GM18873 (cell line): ENCODE data around the gene IQCF6.
"Not testable (repeated sequence)": the region's sequence is repeated elsewhere in the genome, so short reads cannot be mapped to it uniquely, and the experiment has no call there.

Experiments used
- ATAC-seq: cut with Tn5 transposase; IDR thresholded peaks from one replicate; pipeline ENCODE4 v1.9.1; 2021; ENCODE audit warnings: mild to moderate bottlenecking, moderate library complexity, moderate number of reproducible peaks; ENCODE audit not compliant: unreplicated experiment, low FRiP score

IQCF6 gene

DNA sequence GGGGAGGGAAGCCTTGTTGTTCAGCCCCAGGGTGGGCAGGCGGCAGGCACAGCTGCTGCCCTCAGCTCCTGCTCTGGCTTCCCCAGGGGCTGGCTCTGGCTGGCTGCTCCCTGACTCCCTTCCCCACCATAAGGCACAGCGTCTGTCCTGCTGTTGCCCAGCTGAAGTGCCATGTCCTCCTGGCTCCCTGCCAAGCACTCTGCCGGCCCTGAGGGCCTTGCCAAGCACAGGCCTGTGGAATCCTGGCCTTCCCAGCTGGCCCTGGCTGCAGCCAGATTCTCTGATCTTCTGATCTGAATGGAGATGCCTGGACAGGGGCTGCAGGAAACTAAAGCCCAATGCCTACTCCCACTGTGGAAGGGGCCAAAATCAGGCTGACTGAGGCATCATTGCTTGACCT, 1.1 kb downstream of the IQCF6 start:
- no peak for ATAC-seq

DNA sequence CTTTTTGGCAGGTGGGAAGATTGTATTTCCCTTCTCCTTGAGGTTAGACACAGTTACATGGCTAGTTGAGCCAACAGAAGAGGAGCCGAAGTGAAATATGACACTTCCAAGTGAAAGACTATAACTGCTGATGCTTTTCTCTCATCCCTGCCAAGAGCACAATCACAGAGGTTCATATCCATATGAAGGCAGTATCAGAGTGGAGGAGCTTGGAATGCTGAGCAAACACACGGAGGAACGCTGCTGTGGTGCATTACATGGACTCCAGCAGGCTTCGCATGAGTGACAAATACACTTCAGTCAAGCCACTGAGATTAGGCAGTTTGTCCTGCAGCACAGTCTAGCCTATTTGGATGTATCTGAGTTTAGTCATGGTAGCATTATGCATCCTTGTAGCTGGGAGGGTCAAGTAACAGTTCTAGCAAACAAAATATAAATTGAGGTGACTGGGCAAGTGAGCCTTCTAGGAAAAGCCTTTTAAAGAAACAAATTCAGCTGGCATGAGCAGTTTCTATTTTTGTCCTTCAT, 5.4 kb downstream of the IQCF6 start:
- no peak for ATAC-seq

DNA sequence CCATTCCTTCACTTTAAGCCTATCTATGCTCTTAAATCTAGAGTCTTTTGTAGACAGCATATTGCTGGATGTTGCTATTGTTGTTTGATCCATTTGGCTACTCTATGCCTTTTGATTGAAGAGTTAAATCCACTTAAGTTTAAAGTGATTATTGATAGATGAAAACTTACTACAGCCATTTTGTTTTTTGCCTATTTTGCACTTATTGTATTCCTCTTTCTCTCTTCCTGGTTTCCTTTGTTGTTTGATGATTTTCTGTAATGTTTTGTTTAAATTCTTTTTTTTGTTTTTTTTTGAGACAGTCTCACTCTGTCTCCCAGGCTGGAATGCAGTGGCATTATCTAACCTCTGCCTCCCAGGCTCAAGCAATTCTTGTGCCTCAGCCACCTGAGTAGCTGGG, 19.8 kb downstream of the IQCF6 start:
- no peak for ATAC-seq

DNA sequence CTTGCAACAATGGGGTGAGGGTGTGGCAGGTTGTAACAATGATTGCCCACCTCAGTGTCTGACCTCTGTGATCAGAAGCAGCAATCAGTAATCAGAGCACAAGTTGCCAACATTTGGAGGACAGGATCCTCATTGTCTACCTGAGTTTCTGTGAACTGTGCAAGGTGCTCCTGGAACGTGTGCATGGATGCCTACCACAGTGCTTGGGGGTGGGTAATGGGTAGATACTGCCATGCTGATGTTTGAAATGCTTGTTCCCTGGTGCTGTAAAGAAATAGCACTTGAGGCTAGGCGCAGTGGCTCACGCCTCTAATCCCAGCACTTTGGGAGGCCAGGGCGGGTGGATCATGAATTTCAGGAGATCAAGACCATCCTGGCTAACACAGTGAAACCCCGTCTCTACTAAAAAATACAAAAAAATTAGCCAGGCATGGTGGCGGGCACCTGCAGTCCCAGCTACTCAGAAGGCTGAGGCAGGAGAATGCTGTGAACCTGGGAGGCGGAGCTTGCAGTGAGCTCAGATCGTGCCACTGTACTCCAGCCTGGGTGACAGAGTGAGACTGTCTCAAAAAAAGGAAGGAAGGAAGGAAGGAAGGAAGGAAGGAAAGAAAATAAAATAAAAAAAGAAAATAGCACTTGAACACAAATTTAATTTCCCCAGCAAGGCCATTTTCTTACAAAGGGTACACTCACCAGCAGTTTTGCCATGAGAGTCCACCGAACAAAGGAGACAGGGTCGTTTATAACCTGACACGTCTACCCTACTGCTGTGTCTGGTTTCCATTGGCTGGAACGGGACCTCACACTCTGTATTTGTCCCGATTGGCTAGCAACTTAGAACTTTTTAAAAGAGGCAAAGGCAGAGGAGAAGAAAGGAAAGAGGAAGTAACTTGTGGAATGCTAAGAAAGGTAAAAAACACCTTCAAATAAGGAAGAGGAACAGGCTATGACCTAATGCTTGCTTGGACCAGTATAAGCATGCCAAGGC, 25.0 kb downstream of the IQCF6 start:
- not testable (repeated sequence) for ATAC-seq

DNA sequence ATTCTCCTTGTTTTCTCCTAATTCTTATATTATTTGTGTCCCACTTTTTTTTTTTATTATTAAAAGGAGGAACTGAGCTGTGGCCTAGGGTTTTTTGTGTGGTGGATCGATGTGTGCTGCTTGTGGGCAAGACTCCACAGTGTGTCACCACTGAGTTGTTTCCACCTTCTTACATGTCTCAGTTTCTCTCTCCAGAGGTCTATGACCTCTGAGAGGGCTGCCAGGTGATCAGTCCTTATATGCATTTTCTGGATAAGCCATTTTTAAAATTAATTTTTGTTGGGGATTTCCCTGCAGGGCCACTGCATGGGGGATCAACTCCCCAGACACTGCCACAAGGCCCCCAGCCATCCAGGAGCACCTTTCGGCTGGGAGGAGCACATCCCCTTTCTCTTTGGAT, 27.8 kb downstream of the IQCF6 start:
- ATAC-seq: no peak

DNA sequence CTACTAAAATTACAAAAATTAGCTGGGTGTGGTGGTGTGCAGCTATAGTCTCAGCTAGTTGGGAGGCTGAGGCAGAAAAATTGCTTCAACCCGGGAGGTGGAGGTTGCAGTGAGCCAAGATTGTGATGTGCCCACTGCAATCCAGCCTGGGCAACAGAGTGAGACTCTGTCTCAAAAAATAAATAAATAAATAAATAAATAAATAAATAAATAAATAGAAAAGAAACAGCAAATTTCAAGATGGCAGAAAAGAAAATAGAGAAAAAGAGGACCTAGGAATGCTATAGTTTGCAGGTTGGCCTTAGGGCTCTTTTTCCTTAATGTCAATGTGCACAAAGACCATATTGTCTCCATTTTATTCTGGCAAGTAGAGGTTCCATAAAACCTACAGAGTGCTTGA, 28.2 kb downstream of the IQCF6 start:
- ATAC-seq: no peak

DNA sequence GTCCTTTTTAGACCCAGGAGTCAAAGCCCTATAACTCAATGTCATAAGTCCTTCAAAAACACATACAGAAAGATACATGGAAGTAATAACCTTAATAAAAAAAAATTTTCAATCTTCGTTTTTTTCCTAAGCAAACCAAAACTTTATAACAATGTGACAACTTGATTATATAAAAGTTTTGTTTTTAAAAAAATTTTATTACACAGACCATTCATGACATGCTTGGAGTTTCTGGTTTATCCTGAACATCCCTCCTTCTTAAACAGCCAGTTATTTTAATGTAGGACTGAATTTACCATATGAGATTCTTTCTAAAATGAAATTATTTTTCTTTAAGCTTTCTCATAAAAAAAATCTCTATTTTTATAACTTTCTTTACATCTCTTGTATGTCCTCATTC, 30.7 kb downstream of the IQCF6 start:
- no peak for ATAC-seq

DNA sequence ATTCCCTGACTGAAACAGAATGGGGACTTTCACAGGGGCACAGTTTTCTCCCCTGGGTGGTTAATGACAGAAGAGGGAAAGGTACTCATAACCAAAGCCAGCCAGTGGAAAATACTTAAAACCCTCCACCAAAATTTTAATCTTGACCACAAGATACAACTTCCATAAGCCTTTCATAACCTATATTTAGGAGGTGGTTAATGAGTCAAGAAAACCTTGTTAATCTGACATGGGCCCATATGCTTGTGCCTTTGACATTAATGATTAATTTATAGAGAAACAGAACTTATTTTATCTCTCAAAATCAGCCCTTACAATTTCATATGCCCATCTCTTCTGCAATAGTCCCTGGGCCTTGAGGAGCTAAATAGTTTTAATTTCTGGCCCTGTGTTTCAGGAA, 31.2 kb downstream of the IQCF6 start:
- ATAC-seq: no peak

DNA sequence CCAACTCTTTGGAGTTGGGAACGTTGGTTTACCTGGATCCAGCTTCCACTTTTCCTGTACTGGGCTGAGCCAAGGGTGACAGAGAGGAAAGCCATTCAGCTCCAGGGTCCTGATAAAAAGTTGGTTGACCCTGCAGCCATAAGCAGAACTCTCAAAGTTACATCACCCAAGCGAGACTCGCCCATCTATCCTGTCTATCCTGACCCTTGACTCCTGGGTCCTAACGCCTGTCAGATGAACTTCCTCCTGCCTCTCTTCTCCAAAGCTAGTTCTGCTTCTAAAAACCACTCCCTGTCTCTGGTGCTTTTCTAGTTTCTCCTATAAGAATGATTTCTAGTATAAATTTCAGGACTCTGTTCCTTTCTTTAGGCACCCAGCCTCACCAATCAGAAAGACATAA, 36.1 kb downstream of the IQCF6 start:
- not testable (repeated sequence) for ATAC-seq

DNA sequence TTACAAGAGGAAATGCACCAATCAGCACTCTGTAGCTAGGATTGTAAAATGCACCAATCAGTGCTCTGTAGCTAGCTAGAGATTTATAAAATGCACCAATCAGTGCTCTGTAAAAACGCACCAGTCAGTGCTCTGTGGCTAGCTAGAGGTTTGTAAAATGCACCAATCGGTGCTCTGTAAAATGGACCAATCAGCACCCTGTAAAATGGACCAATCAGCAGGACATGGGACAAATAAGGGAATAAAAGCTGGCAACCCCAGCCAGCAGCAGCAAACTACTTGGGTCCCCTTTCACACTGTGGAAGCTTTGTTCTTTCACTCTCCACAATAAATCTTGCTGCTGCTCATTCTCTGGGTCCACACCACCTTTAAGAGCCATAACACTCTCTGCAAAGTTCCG, 36.7 kb downstream of the IQCF6 start:
- not testable (repeated sequence) for ATAC-seq

DNA sequence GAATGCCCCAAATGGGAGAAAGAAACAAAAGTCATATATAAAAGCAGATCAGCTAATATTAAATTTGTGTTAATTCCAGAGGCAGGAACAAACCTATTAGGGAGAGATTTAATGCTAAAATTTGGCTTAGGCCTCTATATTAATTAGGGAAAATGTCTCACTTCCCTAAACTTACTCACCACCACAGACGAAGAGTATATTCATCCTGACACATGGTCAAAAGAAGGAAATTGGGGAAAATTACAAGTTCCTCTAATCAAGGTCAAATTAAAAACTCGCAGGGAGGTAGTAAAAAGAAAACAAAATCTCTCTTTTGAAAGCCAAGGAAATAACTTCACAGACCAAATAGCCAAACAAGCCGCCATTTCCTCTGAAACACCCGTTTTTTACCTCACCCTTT, 39.9 kb downstream of the IQCF6 start:
- ATAC-seq: no peak

DNA sequence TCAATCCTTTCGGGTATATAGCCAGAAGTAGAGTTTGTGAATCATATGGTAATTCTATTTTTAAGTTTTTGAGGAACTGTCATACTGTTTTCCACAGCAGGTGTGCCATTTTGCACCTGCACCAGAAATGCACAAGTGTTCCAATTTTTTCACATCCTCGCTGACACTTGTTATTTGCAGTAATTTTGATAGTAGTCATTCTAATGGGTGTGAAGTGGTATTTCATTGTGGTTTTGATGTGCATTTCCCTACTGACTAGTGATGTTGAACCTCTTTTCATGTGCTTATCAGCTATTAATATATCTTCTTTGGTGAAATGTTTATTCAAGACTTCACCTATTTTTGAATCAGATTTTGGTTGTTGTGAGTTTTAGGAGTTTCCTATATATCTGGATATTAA, 43.1 kb downstream of the IQCF6 start:
- ATAC-seq: no peak

DNA sequence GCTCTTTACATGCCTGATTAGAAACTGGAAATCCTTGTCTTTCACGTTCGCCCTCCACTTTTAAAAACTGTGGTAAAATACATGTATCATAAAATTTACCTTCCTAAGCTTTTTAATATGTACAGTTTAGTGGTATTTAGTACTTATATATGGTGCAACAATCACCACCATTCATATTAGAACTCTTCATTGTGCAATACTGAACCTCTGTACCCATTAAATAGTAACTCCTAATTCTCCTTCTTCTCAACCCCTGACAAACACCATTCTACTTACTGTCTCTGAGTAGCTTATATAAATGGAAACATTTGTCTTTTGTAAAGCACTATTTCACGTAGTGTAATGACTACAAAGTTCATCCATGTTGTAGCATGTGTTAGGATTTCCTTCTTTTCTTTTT, 44.0 kb downstream of the IQCF6 start:
- ATAC-seq: no peak

DNA sequence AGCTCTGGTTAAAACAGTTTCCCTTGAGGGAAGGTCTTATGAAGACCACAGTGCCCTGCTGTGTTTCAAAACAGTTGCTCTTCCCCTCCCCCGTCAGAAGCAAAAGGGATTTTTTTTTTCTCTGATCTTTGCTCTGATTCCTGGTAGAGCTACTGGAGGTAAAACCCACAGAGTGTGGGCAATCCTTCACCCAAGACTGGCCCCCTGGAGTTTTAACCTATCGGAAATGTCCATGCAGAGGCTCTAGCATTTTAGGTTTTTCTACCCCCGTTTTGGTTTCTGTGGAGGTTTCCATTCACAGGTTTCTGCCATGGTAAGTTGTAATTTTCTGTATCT, 44.5 kb downstream of the IQCF6 start:
- ATAC-seq: no peak

DNA sequence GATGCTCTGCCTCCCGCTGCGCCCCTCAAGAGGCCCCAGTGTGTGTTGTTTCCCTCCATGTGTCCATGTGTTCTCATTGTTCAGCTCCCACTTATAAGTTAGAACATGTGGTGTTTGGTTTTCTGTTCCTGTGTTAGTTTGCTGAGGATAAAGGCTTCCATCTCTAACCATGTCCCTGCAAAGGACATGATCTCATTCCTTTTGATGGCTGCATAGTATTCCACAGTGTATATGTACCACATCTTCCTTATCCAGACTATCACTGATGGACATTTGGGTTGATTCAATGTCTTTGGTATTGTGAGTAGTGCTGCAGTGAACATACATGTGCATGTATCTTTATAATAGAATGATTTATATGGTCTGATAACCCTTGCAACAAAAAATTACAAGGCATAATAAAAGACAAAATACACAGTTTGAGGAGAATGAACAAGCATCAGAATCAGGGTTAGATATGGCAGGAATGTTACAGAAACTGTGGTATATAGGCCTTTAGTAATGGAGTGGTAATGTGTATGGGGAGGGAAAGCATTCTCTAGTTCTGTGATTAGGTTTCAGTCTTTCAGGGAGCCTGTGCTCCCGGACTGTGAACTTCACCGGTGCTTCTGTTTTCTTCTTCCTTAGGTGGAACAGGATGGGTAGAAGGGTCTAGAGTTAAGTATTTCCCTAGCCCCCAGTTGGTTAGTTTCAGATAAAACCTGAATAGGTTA, 45.0 kb downstream of the IQCF6 start:
- ATAC-seq: no peak

DNA sequence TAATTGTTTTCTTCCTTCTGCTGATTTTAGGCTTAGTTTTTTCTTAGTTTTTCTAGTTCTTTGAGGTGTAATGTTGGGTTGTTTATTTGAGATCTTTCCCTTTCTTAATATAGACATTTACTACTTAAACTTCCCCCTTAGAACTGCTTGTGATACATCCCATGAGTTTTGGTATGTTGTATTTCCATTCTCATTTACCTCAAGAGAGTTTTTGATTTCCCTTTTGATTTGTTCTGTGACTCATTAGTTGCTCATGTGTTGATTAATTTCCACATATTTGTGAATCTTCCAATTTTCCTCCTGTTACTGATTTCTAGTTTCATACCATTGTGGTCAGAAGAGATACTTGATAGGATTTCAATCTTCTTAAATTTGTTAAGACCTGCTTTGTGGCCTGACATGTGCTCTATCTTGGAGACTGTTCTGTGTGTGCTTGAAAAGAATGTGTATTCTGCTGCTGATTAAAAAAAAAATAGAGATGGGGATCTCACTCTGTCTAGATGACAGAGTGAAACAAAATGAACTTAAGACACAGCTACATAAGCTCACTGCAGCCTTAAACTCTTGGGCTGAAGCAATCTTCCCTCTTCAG, 49.9 kb downstream of the IQCF6 start:
- no peak for ATAC-seq
